ENCODE results near the gene TCP11X1. TPM values are rescaled to one million over a fixed set of nuclear protein-coding genes. Genes with fewer than 3 reads are reported as not detected.
"Not testable (repeated sequence)": the region's sequence is repeated elsewhere in the genome, so short reads cannot be mapped to it uniquely, and the experiment has no call there.

The TCP11X1 gene
- total RNA-seq: not detected
- long read RNA-seq: 0 reads

DNA sequence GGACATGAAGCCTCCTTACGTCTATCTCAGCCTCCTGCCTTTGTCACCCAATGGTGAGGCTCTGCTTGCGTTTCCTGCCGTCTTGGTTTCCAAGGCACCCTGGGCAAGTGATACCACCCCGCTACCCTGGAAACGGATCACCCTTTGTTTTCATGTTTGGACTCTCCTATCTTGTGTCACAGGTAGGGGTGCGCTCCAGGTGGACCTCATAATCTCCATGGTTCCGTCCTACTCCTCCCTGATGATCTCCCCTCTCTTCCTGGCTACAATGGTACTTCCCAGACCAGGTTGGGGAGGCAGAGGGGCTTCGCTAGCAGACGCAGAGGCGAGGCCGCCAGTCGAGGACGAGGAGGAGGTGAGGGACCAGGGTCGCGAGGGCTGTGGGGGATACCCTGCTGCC is at the start of gene TCP11X1:
Gene TCP11X1 (plus strand): TSS at position 316 of the 400 bp plus-strand sequence.
- ATAC-seq; intact Hi-C loops (cut with micrococcal nuclease); DNase-seq: not testable (repeated sequence)

- intact Hi-C loops (cut with micrococcal nuclease): no loop called here
- no peak for DNase-seq
- ATAC-seq: no peak
Measured at GRCh38 chrX:102185967-102186720, 29.0 kb upstream of the TCP11X1 start.

- DNase-seq; intact Hi-C loops (cut with micrococcal nuclease): not testable (repeated sequence)
- peak; percentile 45 for ATAC-seq
Measured at GRCh38 chrX:102207940-102208339, 7.2 kb upstream of the TCP11X1 start.

DNA sequence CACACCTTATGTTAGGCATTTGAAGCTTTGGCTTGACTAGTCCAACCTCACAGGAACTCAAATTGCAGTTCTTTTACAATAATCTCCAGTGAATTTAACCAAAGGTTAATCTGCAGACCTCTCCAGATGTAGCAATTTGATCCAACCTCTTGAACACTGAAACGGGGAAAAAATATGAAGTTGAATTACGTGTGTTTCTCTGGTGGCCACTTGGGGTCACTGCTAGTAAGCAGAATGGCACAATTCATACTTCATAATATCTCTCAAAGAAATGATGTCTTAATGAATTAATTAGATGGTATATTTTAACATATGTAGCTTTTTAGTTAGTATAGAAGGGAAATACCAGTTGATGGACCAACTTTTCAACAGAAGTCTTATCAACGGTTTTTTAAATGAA is 1.4 kb downstream of the TCP11X1 start:
- ATAC-seq; intact Hi-C loops (cut with micrococcal nuclease): not testable (repeated sequence)

DNA sequence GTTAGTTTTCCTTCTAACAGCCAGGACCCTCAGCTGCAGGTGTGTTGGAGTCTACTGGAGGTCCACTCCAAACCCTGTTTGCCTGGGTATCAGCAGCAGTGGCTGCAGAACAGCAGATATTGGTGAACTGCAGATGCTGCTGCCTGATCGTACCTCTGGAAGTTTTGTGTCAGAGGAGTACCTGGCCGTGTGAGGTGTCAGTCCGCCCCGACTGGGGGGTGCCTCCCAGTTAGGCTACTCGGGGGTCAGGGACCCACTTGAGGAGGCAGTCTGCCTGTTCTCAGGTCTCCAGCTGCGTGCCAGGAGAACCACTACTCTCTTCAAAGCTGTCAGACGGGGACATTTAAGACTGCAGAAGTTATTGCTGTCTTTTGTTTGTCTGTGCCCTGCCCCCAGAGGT is 20.6 kb downstream of the TCP11X1 start:
- ATAC-seq; DNase-seq; intact Hi-C loops (cut with micrococcal nuclease): not testable (repeated sequence)

More for the DNA sequence above, 1.4 kb downstream of the TCP11X1 start:
- not testable (repeated sequence) for DNase-seq

- intact Hi-C loops (cut with micrococcal nuclease); ATAC-seq; DNase-seq: not testable (repeated sequence)
Measured at GRCh38 chrX:102240265-102240664, 25.2 kb downstream of the TCP11X1 start.

DNA sequence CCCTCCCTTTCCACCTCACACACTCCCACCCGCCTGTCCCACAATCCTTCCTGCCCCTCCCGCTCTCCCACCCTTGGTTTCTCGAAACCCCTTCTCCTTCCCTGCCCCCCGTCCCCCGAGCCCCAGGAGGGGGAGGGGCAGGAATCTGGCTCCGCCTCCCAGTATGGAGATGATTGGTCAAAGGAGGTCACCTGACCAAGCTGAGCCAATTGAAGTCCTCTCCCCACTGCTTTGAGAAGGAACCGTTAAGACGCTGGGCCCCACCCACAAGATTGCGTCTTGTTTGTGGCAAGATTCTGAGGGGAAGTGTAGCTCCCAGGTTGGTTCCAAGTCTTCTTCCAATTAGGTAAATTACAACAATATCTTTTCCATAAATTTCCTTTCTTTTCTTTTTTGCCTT is 31.8 kb downstream of the TCP11X1 start, which contains the start of gene NXF2:
Gene NXF2 (plus strand): TSS at position 275 of the 400 bp plus-strand sequence. CDS start 59,912 bp downstream, outside the sequence.
- not testable (repeated sequence) for DNase-seq

GRCh38 chrX:102272231-102272630 is 57.1 kb downstream of the TCP11X1 start:
- ATAC-seq; DNase-seq; intact Hi-C loops (cut with micrococcal nuclease): not testable (repeated sequence)

More for the DNA sequence above, 31.8 kb downstream of the TCP11X1 start, which contains the start of gene NXF2:
- intact Hi-C loops (cut with micrococcal nuclease); ATAC-seq: not testable (repeated sequence)

Other genes with a start within 250 kb of the TCP11X1 start
- gene TCEAL2, start 89.6 kb upstream of the TCP11X1 start, total RNA-seq: not detected
- not detected for gene TCEAL6, start 72.8 kb upstream of the TCP11X1 start, total RNA-seq
- 0.40 TPM for gene BEX5, start 59.3 kb upstream of the TCP11X1 start, total RNA-seq
- gene NXF2, start 31.9 kb downstream of the TCP11X1 start, total RNA-seq: not detected
- not detected for gene NXF2B, start 224.7 kb downstream of the TCP11X1 start, total RNA-seq